HepG2 (cell line): ENCODE measurements around the gene GPA33. TPM values are rescaled to one million over a fixed set of nuclear protein-coding genes. Genes with fewer than 3 reads are reported as not detected.
A peak's percentile ranks its signal among the peaks of the same experiment; 100 is the strongest.

Source experiments
- ATAC-seq: fragments of 200-7000 bp; cut with Tn5 transposase; 3 replicates; pipeline ENCODE4 v1.9.1; 2020; ENCODE audit warnings: mild to moderate bottlenecking, moderate library complexity
- BruUV-seq: library from RNA; stranded (reverse); fragments of 400-500 nt; replicated peaks from 2 replicates; lab custom pipeline; 2021; lab: Mats Ljungman, UMichigan
- CTCF ChIA-PET: fragments of 300-600 bp; formaldehyde crosslinking; extraction: SDS; loops from one replicate; lab custom pipeline; 2021; ENCODE audit warnings: low total read pairs, inconsistent platforms, low intra/inter-chr PET ratio; lab: Yijun Ruan, JAX
- POLR2A ChIA-PET: fragments of 350-600 bp; sonication (Branson Sonifier 250); formaldehyde crosslinking; loops from one replicate; lab custom pipeline; 2020; ENCODE audit warnings: antibody characterized with exemption, inconsistent platforms; lab: Yijun Ruan, JAX
- DNase-seq: peaks from one replicate; pipeline ENCODE4 v3.0.0-alpha.2; 2015; ENCODE audit warnings: low spot score
- FAIRE-seq: peaks from 3 replicates; lab custom pipeline; 2011; peaks lifted over from hg19 to GRCh38; lab: Jason Lieb, UNC
- H2AFZ ChIP-seq: one replicate; pipeline ENCODE4 v1.6.1; 2011; ENCODE audit warnings: low read length, inconsistent platforms
- H3K27ac ChIP-seq: fragments of 300-600 bp; 3 replicates; pipeline ENCODE4 v1.8.0; 2011; ENCODE audit warnings: mixed run types, mild to moderate bottlenecking, mixed read lengths, low read length, inconsistent platforms; ENCODE audit not compliant: insufficient read depth; ENCODE audit errors: extremely low read length
- H3K27me3 ChIP-seq, 2 experiments: fragments of 200-600 bp in 1 of 2; 2 replicates in 1 of 2; 3 replicates in 1 of 2; pipeline versions ENCODE4 v1.6.0 to v1.8.0; 2011; ENCODE audit warnings: low read length in 2 of 2, mild to moderate bottlenecking in 2 of 2, moderate library complexity in 2 of 2, inconsistent platforms in 1 of 2; ENCODE audit not compliant: insufficient read depth in 2 of 2, control insufficient read depth in 1 of 2
- H3K36me3 ChIP-seq, 2 experiments: fragments of 200-600 bp in 1 of 2; replicated peaks in 1 of 2; 2 replicates in 1 of 2; 3 replicates in 1 of 2; pipeline versions ENCODE4 v1.5.1 to v1.8.0; 2011; ENCODE audit warnings: low read length in 2 of 2, inconsistent platforms in 1 of 2; ENCODE audit not compliant: insufficient read depth in 2 of 2, control insufficient read depth in 1 of 2
- H3K4me1 ChIP-seq: 2 replicates; pipeline ENCODE4 v1.5.1; 2012; ENCODE audit warnings: low read length, inconsistent platforms; ENCODE audit not compliant: insufficient read depth
- H3K4me2 ChIP-seq: 2 replicates; pipeline ENCODE4 v1.6.0; 2011; ENCODE audit warnings: low read depth, low read length, inconsistent platforms
- H3K4me3 ChIP-seq, 3 experiments: fragments of 200-600 bp in 1 of 3; sonication (generic), shearing (Covaris generic) in 1 of 3; replicated peaks in 1 of 3; 2 replicates each; pipeline ENCODE4 v1.5.1; 2011 to 2016; ENCODE audit warnings: low read length in 3 of 3, inconsistent platforms in 2 of 3, low read depth in 2 of 3, mild to moderate bottlenecking in 2 of 3, control low read depth in 1 of 3, mixed read lengths in 1 of 3; ENCODE audit not compliant: insufficient read depth in 1 of 3
- H3K79me2 ChIP-seq: one replicate; pipeline ENCODE4 v1.6.1; 2011; ENCODE audit warnings: low read length, inconsistent platforms; ENCODE audit not compliant: insufficient read depth
- H3K9ac ChIP-seq: 2 replicates; pipeline ENCODE4 v1.6.0; 2011; ENCODE audit warnings: mild to moderate bottlenecking, low read depth, low read length, inconsistent platforms; ENCODE audit not compliant: insufficient read depth
- H3K9me3 ChIP-seq: 2 replicates; pipeline ENCODE4 v1.5.1; 2012; ENCODE audit warnings: mild to moderate bottlenecking, low read length
- H4K20me1 ChIP-seq: 2 replicates; pipeline ENCODE4 v1.6.0; 2011; ENCODE audit warnings: inconsistent platforms, mild to moderate bottlenecking, low read length, moderate library complexity; ENCODE audit not compliant: insufficient read depth
- ATF7 ChIP-seq, 2 experiments: fragments of 450-650 bp in 1 of 2; sonication (generic) in 1 of 2; formaldehyde crosslinking in 1 of 2; IDR thresholded peaks; 2 replicates each; pipeline versions ENCODE4 v1.4.0 to v1.6.1; 2016 to 2020; ENCODE audit warnings: antibody characterized with exemption in 1 of 2, mild to moderate bottlenecking in 1 of 2, missing genetic modification reagents in 1 of 2
- CAMTA2 ChIP-seq: sonication (generic); formaldehyde crosslinking; IDR thresholded peaks from 2 replicates; pipeline ENCODE4 v1.4.0; 2020; ENCODE audit warnings: mild to moderate bottlenecking, missing genetic modification reagents, borderline replicate concordance
- DR1 ChIP-seq: sonication (generic); formaldehyde crosslinking; IDR thresholded peaks from 2 replicates; pipeline ENCODE4 v1.8.0; 2021; ENCODE audit warnings: mild to moderate bottlenecking, missing genetic modification reagents, inconsistent platforms
- GPN1 ChIP-seq: sonication (generic); formaldehyde crosslinking; IDR thresholded peaks from 2 replicates; pipeline ENCODE4 v1.5.1; 2020; ENCODE audit warnings: missing genetic modification reagents, borderline replicate concordance
- HDAC1 ChIP-seq: sonication (generic); formaldehyde crosslinking; IDR thresholded peaks from 2 replicates; pipeline ENCODE4 v1.5.1; 2020; ENCODE audit warnings: mild to moderate bottlenecking, missing genetic modification reagents
- HHEX ChIP-seq: IDR thresholded peaks from 2 replicates; pipeline ENCODE4 v1.6.1; 2016; ENCODE audit warnings: control low read depth
- HNRNPH1 ChIP-seq: fragments of 200-400 bp; formaldehyde crosslinking; optimal IDR thresholded peaks from 2 replicates; pipeline ENCODE3; 2017; ENCODE audit warnings: mild to moderate bottlenecking, low read depth, low read length
- JDP2 ChIP-seq: sonication (generic); formaldehyde crosslinking; IDR thresholded peaks from 2 replicates; pipeline ENCODE4 v1.8.1; 2022; ENCODE audit warnings: missing genetic modification reagents, borderline replicate concordance
- NBN ChIP-seq: fragments of 450-650 bp; conservative IDR thresholded peaks from 2 replicates; pipeline ENCODE4 v1.6.1; 2017
- SALL2 ChIP-seq: sonication (generic); formaldehyde crosslinking; IDR thresholded peaks from 2 replicates; pipeline ENCODE4 v1.8.1; 2023; ENCODE audit warnings: mild to moderate bottlenecking, missing genetic modification reagents, inconsistent platforms
- SMC3 ChIP-seq: IDR thresholded peaks from 2 replicates; pipeline ENCODE4 v1.6.1; 2011; ENCODE audit warnings: low read length, improper control_type of control experiment
- ZBTB7A ChIP-seq: sonication (generic); formaldehyde crosslinking; IDR thresholded peaks from 2 replicates; pipeline ENCODE4 v1.8.0; 2022; ENCODE audit warnings: mild to moderate bottlenecking, missing genetic modification reagents
- ZC3H13 ChIP-seq: sonication (generic); formaldehyde crosslinking; IDR thresholded peaks from 2 replicates; pipeline ENCODE4 v1.8.1; 2023; ENCODE audit warnings: mild to moderate bottlenecking, missing genetic modification reagents, moderate library complexity
- ZNF138 ChIP-seq: sonication (generic); formaldehyde crosslinking; IDR thresholded peaks from 2 replicates; pipeline ENCODE4 v1.5.0; 2020; ENCODE audit warnings: mild to moderate bottlenecking, low read depth, missing genetic modification reagents
- ZNF224 ChIP-seq: sonication (generic); formaldehyde crosslinking; IDR thresholded peaks from 2 replicates; pipeline ENCODE4 v1.5.0; 2020; ENCODE audit warnings: mild to moderate bottlenecking, missing genetic modification reagents
- WGBS: methylation state at CpG from one replicate; pipeline ENCODE4 v1.1.6; 2017; ENCODE audit warnings: low lambda C conversion rate; 5-methylcytosine and 5-hydroxymethylcytosine counted together
- in situ Hi-C: cut with HindIII; loops from 2 replicates; pipeline ENCODE4 v1.10.0; 2017; ENCODE audit warnings: low pct_unique_long_range_greater_than_20kb; ENCODE audit not compliant: extremely low pct_ligation_motif_present
- intact Hi-C: fragments of 100-400 bp; cut with micrococcal nuclease; formaldehyde crosslinking; loops from one replicate; pipeline ENCODE4 v1.10.0; 2022; ENCODE audit not compliant: unreplicated experiment
- polyA plus RNA-seq, 8 experiments: library from polyadenylated mRNA; depleted of rRNA in 3 of 8; stranded (reverse) in 7 of 8; unstranded in 1 of 8; fragments of >200 nt; fragmentation: Illumina TruSeq in 4 of 8; extraction: Trizol in 4 of 8; gene quantifications; 2 replicates each; pipeline versions ENCODE4 v1.2.1 to v1.2.3, GENCODE V29; 2011 to 2016; ENCODE audit warnings: low read depth in 4 of 8, missing spikeins in 1 of 8, mixed read lengths in 1 of 8; ENCODE audit not compliant: insufficient read depth in 1 of 8
- total RNA-seq, 5 experiments: library from RNA; depleted of rRNA; stranded (reverse); fragments of >200 nt; fragmentation: Illumina TruSeq; extraction: Trizol; gene quantifications; 2 replicates each; pipeline ENCODE4 v1.2.3, GENCODE V29; 2016; ENCODE audit warnings: low read depth in 1 of 5
- TF ChIP-seq, protein P1 (sequence below): sonication (generic); formaldehyde crosslinking; IDR thresholded peaks from 2 replicates; pipeline ENCODE4 v1.4.0; 2020; ENCODE audit warnings: missing genetic modification reagents
- TF ChIP-seq, protein P2 (sequence below): sonication (generic); formaldehyde crosslinking; IDR thresholded peaks from 2 replicates; pipeline ENCODE4 v1.5.1; 2020; ENCODE audit warnings: mild to moderate bottlenecking, missing genetic modification reagents, borderline replicate concordance
- TF ChIP-seq, protein P3 (sequence below): sonication (generic); formaldehyde crosslinking; IDR thresholded peaks from 2 replicates; pipeline ENCODE4 v1.5.0; 2020; ENCODE audit warnings: missing genetic modification reagents

The GPA33 gene
- total and polyA plus RNA-seq, 2 of the 13 experiments (the other 11 are each of a cell fraction or from before 2014, with no cell fraction given), result not detected

DNA sequence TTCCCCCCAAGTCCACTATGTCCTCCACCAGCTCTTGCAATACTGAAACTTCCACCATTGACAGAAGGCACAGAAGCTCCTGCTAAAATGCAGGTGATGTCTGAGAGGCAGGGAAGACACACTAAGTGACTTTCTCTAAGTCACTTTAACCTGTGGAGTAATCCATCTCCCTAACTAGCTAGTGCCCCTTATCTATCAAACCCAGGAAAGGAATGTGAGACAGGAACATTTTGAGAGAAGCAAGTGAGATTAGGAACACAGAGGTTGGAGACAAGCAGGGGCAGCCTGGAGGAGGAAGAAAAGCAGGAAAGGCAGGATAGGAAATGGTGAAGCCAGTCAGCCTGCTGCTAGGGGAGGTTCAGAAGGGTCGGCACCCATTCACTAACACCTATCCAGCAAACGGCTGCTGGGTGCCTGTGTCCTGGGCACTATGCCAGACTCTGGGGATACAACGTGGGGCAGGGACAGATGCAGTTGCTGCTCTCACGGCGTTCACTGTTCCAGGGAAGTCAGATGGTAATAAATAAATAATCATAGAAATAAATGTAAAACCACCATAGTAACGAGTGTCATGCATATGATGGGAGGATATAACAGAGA is 7.0 kb downstream of the GPA33 start:
- FAIRE-seq, result no peak
- in situ Hi-C loops (no loop called here), intact Hi-C loops (loop anchor here (10.0 kb wide), 1 partner anchor 622 kb away; no protein-coding TSS in a partner anchor)
- Histone ChIP-seq H4K20me1 (no peaks in the 10 kb centered on the region), H3K27ac (no peak overlapping the region), H3K36me3 (no peaks in the 10 kb centered on the region), H3K79me2 (no peaks in the 10 kb centered on the region), H3K27me3 (peaks cover 6 to 24% of the 10 kb centered on the region in 2 experiments; a peak in 3 of 5 replicates), H3K4me3 (peak overlapping the region in 1 of 3 experiments; percentile 53; a peak in 2 of 6 replicates), H3K9me3 (no peaks in the 10 kb centered on the region), H2AFZ (peak overlapping the region; percentile 3), H3K4me2 (peak overlapping the region; percentile 62), H3K4me1 (peaks cover 14% of the 10 kb centered on the region), H3K9ac (no peak overlapping the region)
- ChIA-PET POLR2A (interaction anchor here (1.3 kb wide), 1 partner anchor 137 kb away, joined by 7 read pairs; the partner anchor contains the start of gene POU2F1), CTCF (no interaction called here)
- WGBS, result 12% methylated on average over 6 of the region's 6 CpGs
- BruUV-seq, result no TSS peak
- ATAC-seq, result no peak; the same call in 2 of the 3 replicates
- no peak for DNase-seq
- TF ChIP-seq, protein P1, sequence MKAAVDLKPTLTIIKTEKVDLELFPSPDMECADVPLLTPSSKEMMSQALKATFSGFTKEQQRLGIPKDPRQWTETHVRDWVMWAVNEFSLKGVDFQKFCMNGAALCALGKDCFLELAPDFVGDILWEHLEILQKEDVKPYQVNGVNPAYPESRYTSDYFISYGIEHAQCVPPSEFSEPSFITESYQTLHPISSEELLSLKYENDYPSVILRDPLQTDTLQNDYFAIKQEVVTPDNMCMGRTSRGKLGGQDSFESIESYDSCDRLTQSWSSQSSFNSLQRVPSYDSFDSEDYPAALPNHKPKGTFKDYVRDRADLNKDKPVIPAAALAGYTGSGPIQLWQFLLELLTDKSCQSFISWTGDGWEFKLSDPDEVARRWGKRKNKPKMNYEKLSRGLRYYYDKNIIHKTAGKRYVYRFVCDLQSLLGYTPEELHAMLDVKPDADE (CRISPR knock-in tag), result no peak
- TF ChIP-seq SMC3, result no peak
- TF ChIP-seq ZNF138, result no peak
- TF ChIP-seq CAMTA2, result no peak
- TF ChIP-seq ZC3H13, result no peak
- no peak for TF ChIP-seq HHEX
- no peak for TF ChIP-seq JDP2 (CRISPR knock-in tag)
- no peak for TF ChIP-seq GPN1 (CRISPR knock-in tag)
- no peak for TF ChIP-seq HDAC1 (CRISPR knock-in tag)
- no peak for TF ChIP-seq HNRNPH1
- no peak for TF ChIP-seq ZBTB7A
- TF ChIP-seq DR1 (CRISPR knock-in tag), result no peak
- no peak for TF ChIP-seq NBN
- no peak for TF ChIP-seq ATF7 (IDR thresholded peaks at IDR 0.05)
- no peak for TF ChIP-seq ATF7 (CRISPR knock-in tag; IDR thresholded peaks at IDR 0.05)
- TF ChIP-seq, protein P2, sequence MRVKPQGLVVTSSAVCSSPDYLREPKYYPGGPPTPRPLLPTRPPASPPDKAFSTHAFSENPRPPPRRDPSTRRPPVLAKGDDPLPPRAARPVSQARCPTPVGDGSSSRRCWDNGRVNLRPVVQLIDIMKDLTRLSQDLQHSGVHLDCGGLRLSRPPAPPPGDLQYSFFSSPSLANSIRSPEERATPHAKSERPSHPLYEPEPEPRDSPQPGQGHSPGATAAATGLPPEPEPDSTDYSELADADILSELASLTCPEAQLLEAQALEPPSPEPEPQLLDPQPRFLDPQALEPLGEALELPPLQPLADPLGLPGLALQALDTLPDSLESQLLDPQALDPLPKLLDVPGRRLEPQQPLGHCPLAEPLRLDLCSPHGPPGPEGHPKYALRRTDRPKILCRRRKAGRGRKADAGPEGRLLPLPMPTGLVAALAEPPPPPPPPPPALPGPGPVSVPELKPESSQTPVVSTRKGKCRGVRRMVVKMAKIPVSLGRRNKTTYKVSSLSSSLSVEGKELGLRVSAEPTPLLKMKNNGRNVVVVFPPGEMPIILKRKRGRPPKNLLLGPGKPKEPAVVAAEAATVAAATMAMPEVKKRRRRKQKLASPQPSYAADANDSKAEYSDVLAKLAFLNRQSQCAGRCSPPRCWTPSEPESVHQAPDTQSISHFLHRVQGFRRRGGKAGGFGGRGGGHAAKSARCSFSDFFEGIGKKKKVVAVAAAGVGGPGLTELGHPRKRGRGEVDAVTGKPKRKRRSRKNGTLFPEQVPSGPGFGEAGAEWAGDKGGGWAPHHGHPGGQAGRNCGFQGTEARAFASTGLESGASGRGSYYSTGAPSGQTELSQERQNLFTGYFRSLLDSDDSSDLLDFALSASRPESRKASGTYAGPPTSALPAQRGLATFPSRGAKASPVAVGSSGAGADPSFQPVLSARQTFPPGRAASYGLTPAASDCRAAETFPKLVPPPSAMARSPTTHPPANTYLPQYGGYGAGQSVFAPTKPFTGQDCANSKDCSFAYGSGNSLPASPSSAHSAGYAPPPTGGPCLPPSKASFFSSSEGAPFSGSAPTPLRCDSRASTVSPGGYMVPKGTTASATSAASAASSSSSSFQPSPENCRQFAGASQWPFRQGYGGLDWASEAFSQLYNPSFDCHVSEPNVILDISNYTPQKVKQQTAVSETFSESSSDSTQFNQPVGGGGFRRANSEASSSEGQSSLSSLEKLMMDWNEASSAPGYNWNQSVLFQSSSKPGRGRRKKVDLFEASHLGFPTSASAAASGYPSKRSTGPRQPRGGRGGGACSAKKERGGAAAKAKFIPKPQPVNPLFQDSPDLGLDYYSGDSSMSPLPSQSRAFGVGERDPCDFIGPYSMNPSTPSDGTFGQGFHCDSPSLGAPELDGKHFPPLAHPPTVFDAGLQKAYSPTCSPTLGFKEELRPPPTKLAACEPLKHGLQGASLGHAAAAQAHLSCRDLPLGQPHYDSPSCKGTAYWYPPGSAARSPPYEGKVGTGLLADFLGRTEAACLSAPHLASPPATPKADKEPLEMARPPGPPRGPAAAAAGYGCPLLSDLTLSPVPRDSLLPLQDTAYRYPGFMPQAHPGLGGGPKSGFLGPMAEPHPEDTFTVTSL (CRISPR knock-in tag), result no peak
- TF ChIP-seq ZNF224 (CRISPR knock-in tag), result no peak
- TF ChIP-seq, protein P3, sequence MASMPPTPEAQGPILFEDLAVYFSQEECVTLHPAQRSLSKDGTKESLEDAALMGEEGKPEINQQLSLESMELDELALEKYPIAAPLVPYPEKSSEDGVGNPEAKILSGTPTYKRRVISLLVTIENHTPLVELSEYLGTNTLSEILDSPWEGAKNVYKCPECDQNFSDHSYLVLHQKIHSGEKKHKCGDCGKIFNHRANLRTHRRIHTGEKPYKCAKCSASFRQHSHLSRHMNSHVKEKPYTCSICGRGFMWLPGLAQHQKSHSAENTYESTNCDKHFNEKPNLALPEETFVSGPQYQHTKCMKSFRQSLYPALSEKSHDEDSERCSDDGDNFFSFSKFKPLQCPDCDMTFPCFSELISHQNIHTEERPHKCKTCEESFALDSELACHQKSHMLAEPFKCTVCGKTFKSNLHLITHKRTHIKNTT (CRISPR knock-in tag), result no peak
- TF ChIP-seq SALL2, result no peak
